HepG2 (cell line): Measurements from ENCODE around the gene SZRD1. TPM values are rescaled to one million over a fixed set of nuclear protein-coding genes. Genes with fewer than 3 reads are reported as not detected.

ENCODE experiments used
- BORCS8-MEF2B ChIP-seq: sonication (generic); formaldehyde crosslinking; IDR thresholded peaks from 2 replicates; pipeline ENCODE4 v1.8.0; 2022; ENCODE audit warnings: mild to moderate bottlenecking, missing genetic modification reagents
- DMAP1 ChIP-seq: IDR thresholded peaks from 2 replicates; pipeline ENCODE4 v1.6.1; 2016
- FOXK2 ChIP-seq: fragments of 450-650 bp; IDR thresholded peaks from 2 replicates; pipeline ENCODE4 v1.6.1; 2016
- GABPA ChIP-seq, 2 experiments: IDR thresholded peaks; 2 replicates each; pipeline ENCODE4 v1.6.1; 2011 to 2016; ENCODE audit warnings: low read depth in 2 of 2, low read length in 1 of 2, missing biosample characterization in 1 of 2, missing genetic modification characterization in 1 of 2
- GLMP ChIP-seq: sonication (generic); formaldehyde crosslinking; IDR thresholded peaks from 2 replicates; pipeline ENCODE4 v1.9.0; 2021; ENCODE audit warnings: missing genetic modification reagents, mild to moderate bottlenecking, borderline replicate concordance
- JUNB ChIP-seq: sonication (generic); formaldehyde crosslinking; IDR thresholded peaks from 2 replicates; pipeline ENCODE4 v1.8.0; 2022; ENCODE audit warnings: missing genetic modification reagents, mild to moderate bottlenecking, borderline replicate concordance
- MAFF ChIP-seq: IDR thresholded peaks from 2 replicates; pipeline ENCODE4 v1.6.1; 2011; ENCODE audit warnings: low read depth, low read length, improper control_type of control experiment
- NFIB ChIP-seq: sonication (generic); formaldehyde crosslinking; IDR thresholded peaks from 2 replicates; pipeline ENCODE4 v1.9.0; 2021; ENCODE audit warnings: missing genetic modification reagents, mild to moderate bottlenecking, borderline replicate concordance
- RCOR2 ChIP-seq: IDR thresholded peaks from 2 replicates; pipeline ENCODE4 v1.6.1; 2016; ENCODE audit warnings: missing biosample characterization, missing genetic modification reagents
- SMARCC2 ChIP-seq: fragments of 450-650 bp; IDR thresholded peaks from 2 replicates; pipeline ENCODE4 v1.6.1; 2017; ENCODE audit warnings: antibody characterized with exemption, mild to moderate bottlenecking
- SMC3 ChIP-seq: IDR thresholded peaks from 2 replicates; pipeline ENCODE4 v1.6.1; 2011; ENCODE audit warnings: low read length, improper control_type of control experiment
- SNAPC5 ChIP-seq: sonication (generic); formaldehyde crosslinking; IDR thresholded peaks from 2 replicates; pipeline ENCODE4 v1.8.1; 2023; ENCODE audit warnings: mild to moderate bottlenecking, missing genetic modification reagents, borderline replicate concordance
- SP140L ChIP-seq: sonication (generic); formaldehyde crosslinking; IDR thresholded peaks from 2 replicates; pipeline ENCODE4 v1.4.0; 2020; ENCODE audit warnings: missing genetic modification reagents, borderline replicate concordance
- TBX3 ChIP-seq: fragments of 450-650 bp; IDR thresholded peaks from 2 replicates; pipeline ENCODE4 v1.6.1; 2017; ENCODE audit warnings: antibody characterized with exemption, mild to moderate bottlenecking, inconsistent platforms, borderline replicate concordance
- ZNF234 ChIP-seq: sonication (generic); formaldehyde crosslinking; conservative IDR thresholded peaks from 2 replicates; pipeline ENCODE4 v1.5.1; 2020; ENCODE audit warnings: mild to moderate bottlenecking, missing genetic modification reagents
- ZNF280D ChIP-seq: sonication (generic); formaldehyde crosslinking; IDR thresholded peaks from 2 replicates; pipeline ENCODE4 v1.5.1; 2020; ENCODE audit warnings: mild to moderate bottlenecking, missing genetic modification reagents
- ZNF484 ChIP-seq: sonication (generic); formaldehyde crosslinking; IDR thresholded peaks from 2 replicates; pipeline ENCODE4 v1.5.1; 2020; ENCODE audit warnings: mild to moderate bottlenecking, low read depth, missing genetic modification reagents, borderline replicate concordance
- ZNF549 ChIP-seq: sonication (generic); formaldehyde crosslinking; IDR thresholded peaks from 2 replicates; pipeline ENCODE4 v1.5.0; 2020; ENCODE audit warnings: missing genetic modification reagents
- ZNF563 ChIP-seq: sonication (generic); formaldehyde crosslinking; IDR thresholded peaks from 2 replicates; pipeline ENCODE4 v1.8.0; 2022; ENCODE audit warnings: mild to moderate bottlenecking, moderate library complexity, missing genetic modification reagents
- ZNF672 ChIP-seq: sonication (generic); formaldehyde crosslinking; IDR thresholded peaks from 2 replicates; pipeline ENCODE4 v1.8.1; 2022; ENCODE audit warnings: missing genetic modification reagents
- ZNF782 ChIP-seq: sonication (generic); formaldehyde crosslinking; IDR thresholded peaks from 2 replicates; pipeline ENCODE4 v1.4.0; 2020; ENCODE audit warnings: missing genetic modification reagents, mild to moderate bottlenecking, borderline replicate concordance
- polyA plus RNA-seq, 8 experiments: library from polyadenylated mRNA; depleted of rRNA in 3 of 8; stranded (reverse) in 7 of 8; unstranded in 1 of 8; fragments of >200 nt; fragmentation: Illumina TruSeq in 4 of 8; extraction: Trizol in 4 of 8; gene quantifications; 2 replicates each; pipeline versions ENCODE4 v1.2.1 to v1.2.3, GENCODE V29; 2011 to 2016; ENCODE audit warnings: low read depth in 4 of 8, missing spikeins in 1 of 8, mixed read lengths in 1 of 8; ENCODE audit not compliant: insufficient read depth in 1 of 8
- total RNA-seq, 5 experiments: library from RNA; depleted of rRNA; stranded (reverse); fragments of >200 nt; fragmentation: Illumina TruSeq; extraction: Trizol; gene quantifications; 2 replicates each; pipeline ENCODE4 v1.2.3, GENCODE V29; 2016; ENCODE audit warnings: low read depth in 1 of 5
- TF ChIP-seq, protein P1 (sequence below): sonication (generic); formaldehyde crosslinking; conservative IDR thresholded peaks from 2 replicates; pipeline ENCODE4 v1.4.0; 2020; ENCODE audit warnings: missing genetic modification reagents

The SZRD1 gene
- total and polyA plus RNA-seq, 2 of the 13 experiments (the other 11 are each of a cell fraction or from before 2014, with no cell fraction given) = 28.5 to 41.4 TPM

DNA sequence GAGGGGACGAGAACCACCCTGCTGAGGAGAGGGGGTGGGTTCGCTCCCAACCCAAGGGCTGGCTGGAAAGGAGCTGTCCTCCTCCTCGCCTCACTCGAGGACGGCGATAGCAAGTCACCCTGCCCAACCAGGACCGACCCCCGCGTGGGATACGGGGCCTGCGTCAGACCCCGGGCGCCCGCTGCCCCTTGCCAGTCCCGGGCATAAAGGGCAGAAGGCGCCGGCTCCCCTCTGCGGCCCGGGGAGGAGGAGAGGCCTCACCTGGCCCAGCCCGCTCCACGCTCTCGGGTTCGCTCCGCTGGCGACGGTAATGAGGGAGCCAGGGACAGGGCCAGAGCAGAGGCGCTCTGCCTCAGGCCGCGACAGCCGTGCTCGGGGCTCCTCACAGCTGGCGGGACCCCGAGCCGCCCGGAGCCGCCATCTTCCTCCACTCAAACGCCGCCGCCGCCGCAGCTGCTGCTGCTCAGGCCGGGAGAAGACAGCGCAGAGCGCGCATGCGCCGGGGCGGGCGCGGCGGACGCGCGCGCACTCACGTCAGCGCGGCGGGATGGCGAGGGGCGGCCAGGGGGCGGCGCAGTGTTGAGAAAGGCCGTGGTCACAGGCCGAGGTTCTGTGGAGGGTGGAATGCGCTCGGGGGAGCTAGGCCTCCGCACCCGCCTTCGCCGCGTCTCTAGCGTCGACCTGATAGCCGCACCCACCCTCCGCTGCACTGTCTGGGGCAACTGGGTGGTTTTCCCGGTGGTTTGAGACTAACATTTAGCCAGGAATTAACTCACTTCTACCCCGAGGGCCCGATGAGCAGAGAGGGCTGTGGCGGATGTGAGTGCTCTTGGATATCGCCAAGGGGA is 14.8 kb upstream of the SZRD1 start, which contains the start of gene FBXO42 (continued):
- TF ChIP-seq RCOR2 (CRISPR knock-in tag) = no peak
- no peak for TF ChIP-seq ZNF549
- peak; percentile 88; the same call in 1 of the 2 replicates for TF ChIP-seq ZNF782 (CRISPR knock-in tag)
- TF ChIP-seq SP140L (CRISPR knock-in tag) = no peak
- TF ChIP-seq SNAPC5 = peak; percentile 77; the same call in 1 of the 2 replicates
- no peak for TF ChIP-seq JUNB (CRISPR knock-in tag)
- TF ChIP-seq ZNF484 (CRISPR knock-in tag) = peak; percentile 39; the same call in 1 of the 2 replicates
- no peak for TF ChIP-seq ZNF280D (CRISPR knock-in tag)
- TF ChIP-seq DMAP1 (CRISPR knock-in tag) = peak; percentile 61
- no peak for TF ChIP-seq SMC3
- no peak for TF ChIP-seq MAFF
- no peak for TF ChIP-seq ZNF672 (CRISPR knock-in tag)
- no peak for TF ChIP-seq TBX3
- no peak for TF ChIP-seq NFIB (CRISPR knock-in tag)
- no peak for TF ChIP-seq SMARCC2
- TF ChIP-seq BORCS8-MEF2B (CRISPR knock-in tag) = peak; percentile 57
- no peak for TF ChIP-seq ZNF234 (CRISPR knock-in tag)
- TF ChIP-seq, protein P1, sequence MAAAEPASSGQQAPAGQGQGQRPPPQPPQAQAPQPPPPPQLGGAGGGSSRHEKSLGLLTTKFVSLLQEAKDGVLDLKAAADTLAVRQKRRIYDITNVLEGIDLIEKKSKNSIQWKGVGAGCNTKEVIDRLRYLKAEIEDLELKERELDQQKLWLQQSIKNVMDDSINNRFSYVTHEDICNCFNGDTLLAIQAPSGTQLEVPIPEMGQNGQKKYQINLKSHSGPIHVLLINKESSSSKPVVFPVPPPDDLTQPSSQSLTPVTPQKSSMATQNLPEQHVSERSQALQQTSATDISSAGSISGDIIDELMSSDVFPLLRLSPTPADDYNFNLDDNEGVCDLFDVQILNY (CRISPR knock-in tag) = no peak; the same call in 1 of the 2 replicates
- TF ChIP-seq GLMP (CRISPR knock-in tag) = no peak
- no peak for TF ChIP-seq FOXK2
- TF ChIP-seq GABPA (IDR thresholded peaks at IDR 0.05; ENCODE audit: low read depth, low read length) = no peak
- TF ChIP-seq GABPA (CRISPR knock-in tag; IDR thresholded peaks at IDR 0.05; ENCODE audit: low read depth) = no peak
- peak; percentile 80 for TF ChIP-seq ZNF563
